ENCODE results near the gene LTBP3. TPM values are rescaled to one million over a fixed set of nuclear protein-coding genes. Genes with fewer than 3 reads are reported as not detected.
A peak's percentile ranks its signal among the peaks of the same experiment; 100 is the strongest.

The LTBP3 gene
- total and polyA plus RNA-seq, 9 of the 15 experiments (the other 6 are each of a cell fraction or from before 2014, with no cell fraction given) = 0.06 to 20.5 (median 4.8) TPM

DNA sequence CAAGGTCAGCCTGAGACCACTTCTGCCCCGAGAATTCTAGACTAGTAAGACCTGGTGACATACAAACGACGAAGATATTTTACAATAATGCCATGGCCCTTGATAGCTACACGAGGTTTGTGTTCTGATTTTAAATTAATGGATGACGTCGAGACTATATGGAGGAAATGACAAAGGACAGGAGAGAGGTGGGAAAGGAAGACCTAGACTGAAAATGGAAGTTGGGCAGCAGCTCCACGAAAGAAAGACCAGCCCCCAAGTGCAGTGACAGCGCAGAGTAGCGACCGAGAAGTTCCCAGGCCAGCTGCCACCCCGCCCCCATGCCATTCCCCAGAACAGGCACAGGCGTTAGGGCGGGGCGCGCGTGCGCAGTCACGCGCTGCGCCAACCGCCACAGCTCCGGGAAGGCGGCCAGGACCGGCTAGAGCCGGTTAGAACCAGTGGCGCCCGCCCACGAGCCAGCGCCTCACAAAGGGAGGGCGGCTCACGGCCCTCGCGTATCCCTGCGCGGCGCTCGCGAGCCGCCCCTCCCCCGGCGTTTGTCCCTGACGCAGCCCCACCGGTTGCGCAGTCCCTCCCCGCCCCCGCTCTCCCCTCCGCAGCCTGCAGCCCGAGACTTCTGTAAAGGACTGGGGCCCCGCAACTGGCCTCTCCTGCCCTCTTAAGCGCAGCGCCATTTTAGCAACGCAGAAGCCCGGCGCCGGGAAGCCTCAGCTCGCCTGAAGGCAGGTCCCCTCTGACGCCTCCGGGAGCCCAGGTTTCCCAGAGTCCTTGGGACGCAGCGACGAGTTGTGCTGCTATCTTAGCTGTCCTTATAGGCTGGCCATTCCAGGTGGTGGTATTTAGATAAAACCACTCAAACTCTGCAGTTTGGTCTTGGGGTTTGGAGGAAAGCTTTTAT is 60.8 kb downstream of the LTBP3 start (continued):
- TF ChIP-seq, protein P1, sequence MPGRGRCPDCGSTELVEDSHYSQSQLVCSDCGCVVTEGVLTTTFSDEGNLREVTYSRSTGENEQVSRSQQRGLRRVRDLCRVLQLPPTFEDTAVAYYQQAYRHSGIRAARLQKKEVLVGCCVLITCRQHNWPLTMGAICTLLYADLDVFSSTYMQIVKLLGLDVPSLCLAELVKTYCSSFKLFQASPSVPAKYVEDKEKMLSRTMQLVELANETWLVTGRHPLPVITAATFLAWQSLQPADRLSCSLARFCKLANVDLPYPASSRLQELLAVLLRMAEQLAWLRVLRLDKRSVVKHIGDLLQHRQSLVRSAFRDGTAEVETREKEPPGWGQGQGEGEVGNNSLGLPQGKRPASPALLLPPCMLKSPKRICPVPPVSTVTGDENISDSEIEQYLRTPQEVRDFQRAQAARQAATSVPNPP (IDR thresholded peaks at IDR 0.05; ENCODE audit: borderline replicate concordance, insufficient read depth, insufficient read length) = no peak
- TF ChIP-seq SP2 (IDR thresholded peaks at IDR 0.05; ENCODE audit: extremely low read depth, low read depth, low read length, poor library complexity, severe bottlenecking) (no peak), CBX1 (IDR thresholded peaks at IDR 0.05; ENCODE audit: low read depth) (no peak), ZNF707 (CRISPR knock-in tag; conservative IDR thresholded peaks at IDR 0.05) (peak; percentile 22; the same call in 1 of the 2 replicates), NCOA4 (IDR thresholded peaks at IDR 0.05; ENCODE audit: partially characterized antibody) (no peak), RFX7 (CRISPR knock-in tag; IDR thresholded peaks at IDR 0.05) (0 out of 2 replicates have a peak, but pooled peaks have one; percentile 26), SMAD3 (CRISPR knock-in tag; conservative IDR thresholded peaks at IDR 0.05) (no peak), ZNF174 (CRISPR knock-in tag; IDR thresholded peaks at IDR 0.05) (no peak), NR2C2 (CRISPR knock-in tag; IDR thresholded peaks at IDR 0.05) (no peak), NR2C2 (tag; IDR thresholded peaks at IDR 0.05) (no peak), ZKSCAN3 (CRISPR knock-in tag; IDR thresholded peaks at IDR 0.05) (no peak), HMGN3 (IDR thresholded peaks at IDR 0.05; ENCODE audit: borderline replicate concordance, extremely low read depth, insufficient read length, low read depth, low read length) (peak; percentile 100), ETS2 (tag; IDR thresholded peaks at IDR 0.05; ENCODE audit: borderline replicate concordance, poor library complexity, severe bottlenecking) (no peak), KLF13 (tag; IDR thresholded peaks at IDR 0.05; ENCODE audit: borderline replicate concordance, low read depth) (peak; percentile 85; the same call in 1 of the 2 replicates), HDAC6 (IDR thresholded peaks at IDR 0.05; ENCODE audit: low read depth, low read length) (no peak), RUNX1 (IDR thresholded peaks at IDR 0.05; ENCODE audit: low read depth) (peak; percentile 19; the same call in 1 of the 2 replicates), TAF7 (tag; IDR thresholded peaks at IDR 0.05) (peak; percentile 65), SIX5 (IDR thresholded peaks at IDR 0.05; ENCODE audit: borderline replicate concordance in 1 of 2, insufficient read depth in 1 of 2, low read depth in 1 of 2, low read length in 2 of 2) (no peak), ZNF239 (CRISPR knock-in tag; IDR thresholded peaks at IDR 0.05) (0 out of 2 replicates have a peak, but pooled peaks have one; percentile 6), CBX5 (IDR thresholded peaks at IDR 0.05; ENCODE audit: borderline replicate concordance, low read depth) (no peak)
- TF ChIP-seq, protein P2, sequence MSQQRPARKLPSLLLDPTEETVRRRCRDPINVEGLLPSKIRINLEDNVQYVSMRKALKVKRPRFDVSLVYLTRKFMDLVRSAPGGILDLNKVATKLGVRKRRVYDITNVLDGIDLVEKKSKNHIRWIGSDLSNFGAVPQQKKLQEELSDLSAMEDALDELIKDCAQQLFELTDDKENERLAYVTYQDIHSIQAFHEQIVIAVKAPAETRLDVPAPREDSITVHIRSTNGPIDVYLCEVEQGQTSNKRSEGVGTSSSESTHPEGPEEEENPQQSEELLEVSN (IDR thresholded peaks at IDR 0.05; ENCODE audit: borderline replicate concordance in 1 of 2, extremely low read depth in 1 of 2, insufficient read depth in 1 of 2, insufficient read length in 1 of 2, low read depth in 1 of 2, low read length in 1 of 2, poor library complexity in 1 of 2, severe bottlenecking in 1 of 2) = peak; percentile 65 to 86
- TF ChIP-seq, protein P3, sequence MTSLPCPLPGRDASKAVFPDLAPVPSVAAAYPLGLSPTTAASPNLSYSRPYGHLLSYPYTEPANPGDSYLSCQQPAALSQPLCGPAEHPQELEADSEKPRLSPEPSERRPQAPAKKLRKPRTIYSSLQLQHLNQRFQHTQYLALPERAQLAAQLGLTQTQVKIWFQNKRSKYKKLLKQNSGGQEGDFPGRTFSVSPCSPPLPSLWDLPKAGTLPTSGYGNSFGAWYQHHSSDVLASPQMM (CRISPR knock-in tag; IDR thresholded peaks at IDR 0.05) = no peak
- TF ChIP-seq, protein P4, sequence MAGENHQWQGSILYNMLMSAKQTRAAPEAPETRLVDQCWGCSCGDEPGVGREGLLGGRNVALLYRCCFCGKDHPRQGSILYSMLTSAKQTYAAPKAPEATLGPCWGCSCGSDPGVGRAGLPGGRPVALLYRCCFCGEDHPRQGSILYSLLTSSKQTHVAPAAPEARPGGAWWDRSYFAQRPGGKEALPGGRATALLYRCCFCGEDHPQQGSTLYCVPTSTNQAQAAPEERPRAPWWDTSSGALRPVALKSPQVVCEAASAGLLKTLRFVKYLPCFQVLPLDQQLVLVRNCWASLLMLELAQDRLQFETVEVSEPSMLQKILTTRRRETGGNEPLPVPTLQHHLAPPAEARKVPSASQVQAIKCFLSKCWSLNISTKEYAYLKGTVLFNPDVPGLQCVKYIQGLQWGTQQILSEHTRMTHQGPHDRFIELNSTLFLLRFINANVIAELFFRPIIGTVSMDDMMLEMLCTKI (IDR thresholded peaks at IDR 0.05; ENCODE audit: partially characterized antibody) = no peak
